ENCODE results near the gene CD300H. TPM values are rescaled to one million over a fixed set of nuclear protein-coding genes. Genes with fewer than 3 reads are reported as not detected.

The CD300H gene
- total RNA-seq, 1 donor from 2014 or later = not detected

DNA sequence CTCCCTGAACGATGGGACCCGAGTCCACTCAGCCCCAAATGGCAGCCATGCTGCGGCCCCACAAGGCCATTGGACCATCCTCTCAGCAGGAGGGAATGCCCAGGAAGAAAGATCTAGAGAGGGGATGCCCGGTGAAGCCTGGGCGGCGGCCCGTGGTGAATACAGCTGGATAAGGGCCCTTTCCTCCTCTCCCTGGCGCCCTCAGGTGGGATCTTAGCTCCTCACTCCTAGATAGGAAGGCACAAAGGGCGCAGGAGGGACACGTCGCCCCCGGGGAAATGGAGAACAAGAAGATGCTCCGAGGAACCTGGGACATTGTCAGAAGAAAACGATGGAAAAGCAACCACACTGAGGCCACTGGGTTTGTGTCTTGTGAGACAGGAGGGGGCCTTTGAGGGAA lies 23.9 kb downstream of the CD300H start:
- Mint-ChIP-seq H3K27ac (no peak overlapping the region), H3K4me1 (peaks cover 11% of the 10 kb centered on the region), H3K4me3 (no peak overlapping the region), H3K9me3 (no peaks in the 10 kb centered on the region), H3K27me3 (ENCODE audit: insufficient read depth, low read depth) (peaks cover 8% of the 10 kb centered on the region), H3K36me3 (no peaks in the 10 kb centered on the region)
- no peaks in the 10 kb centered on the region for H4K20me1 ChIP-seq (ENCODE audit: low read depth)
- no peaks in the 10 kb centered on the region for H3K4me1 ChIP-seq
- H2AFZ ChIP-seq (replicated peaks) = no peak overlapping the region
- no peak overlapping the region for H3K27ac ChIP-seq
- TF ChIP-seq EZH2phosphoT487 (IDR thresholded peaks at IDR 0.05) (no peak), EZH2 (IDR thresholded peaks at IDR 0.05) (no peak)
- TF ChIP-seq, protein P1, sequence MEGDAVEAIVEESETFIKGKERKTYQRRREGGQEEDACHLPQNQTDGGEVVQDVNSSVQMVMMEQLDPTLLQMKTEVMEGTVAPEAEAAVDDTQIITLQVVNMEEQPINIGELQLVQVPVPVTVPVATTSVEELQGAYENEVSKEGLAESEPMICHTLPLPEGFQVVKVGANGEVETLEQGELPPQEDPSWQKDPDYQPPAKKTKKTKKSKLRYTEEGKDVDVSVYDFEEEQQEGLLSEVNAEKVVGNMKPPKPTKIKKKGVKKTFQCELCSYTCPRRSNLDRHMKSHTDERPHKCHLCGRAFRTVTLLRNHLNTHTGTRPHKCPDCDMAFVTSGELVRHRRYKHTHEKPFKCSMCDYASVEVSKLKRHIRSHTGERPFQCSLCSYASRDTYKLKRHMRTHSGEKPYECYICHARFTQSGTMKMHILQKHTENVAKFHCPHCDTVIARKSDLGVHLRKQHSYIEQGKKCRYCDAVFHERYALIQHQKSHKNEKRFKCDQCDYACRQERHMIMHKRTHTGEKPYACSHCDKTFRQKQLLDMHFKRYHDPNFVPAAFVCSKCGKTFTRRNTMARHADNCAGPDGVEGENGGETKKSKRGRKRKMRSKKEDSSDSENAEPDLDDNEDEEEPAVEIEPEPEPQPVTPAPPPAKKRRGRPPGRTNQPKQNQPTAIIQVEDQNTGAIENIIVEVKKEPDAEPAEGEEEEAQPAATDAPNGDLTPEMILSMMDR (IDR thresholded peaks at IDR 0.05) = no peak
- no peak overlapping the region for H3K4me2 ChIP-seq
- H3K9me3 ChIP-seq (ENCODE audit: low read depth) = no peaks in the 10 kb centered on the region
- H3F3A ChIP-seq (ENCODE audit: low read depth) = no peaks in the 10 kb centered on the region
- H3K4me3 ChIP-seq = no peak overlapping the region
- peaks cover 2% of the 10 kb centered on the region for H3K27me3 ChIP-seq
- H3K79me2 ChIP-seq (ENCODE audit: low read depth) = no peaks in the 10 kb centered on the region
- DNase-seq (ENCODE audit: low spot score) = no peak
- H3K36me3 ChIP-seq = no peaks in the 10 kb centered on the region
- H3K9ac ChIP-seq = no peak overlapping the region

DNA sequence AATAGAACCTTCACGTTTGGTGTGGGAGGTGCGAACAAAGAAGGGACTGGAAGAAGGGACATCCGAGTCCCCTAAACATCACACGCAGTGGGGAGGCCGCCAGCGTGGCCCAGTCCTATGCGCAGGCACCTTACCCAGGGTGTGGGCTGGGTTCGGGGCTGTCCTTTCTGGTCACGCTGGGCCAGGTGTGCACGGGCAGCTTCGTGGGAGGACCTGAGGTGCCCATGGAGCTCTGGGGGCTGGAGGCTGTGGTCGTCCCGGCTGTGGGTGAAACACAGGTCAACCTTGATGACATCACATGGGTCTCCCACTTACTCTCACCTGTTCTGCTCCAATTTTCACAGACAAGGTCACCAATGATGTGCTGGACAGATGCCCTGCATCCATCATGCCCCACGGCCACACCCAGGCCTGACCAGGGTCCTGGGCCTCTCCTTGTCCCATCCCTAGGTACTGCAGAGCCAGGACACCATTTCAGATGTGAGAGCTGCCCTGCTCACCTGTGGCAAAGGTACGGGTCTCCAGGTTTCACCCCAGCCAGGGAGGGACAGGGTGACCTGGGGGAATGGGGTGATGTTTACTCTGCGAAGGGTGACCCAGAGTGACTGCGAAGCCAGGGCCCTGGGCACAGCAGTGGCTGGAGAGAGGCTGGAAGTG lies 24.5 kb downstream of the CD300H start:
- H2AFZ ChIP-seq (replicated peaks) = no peak overlapping the region
- DNase-seq (ENCODE audit: low spot score) = no peak
- TF ChIP-seq, protein P1 (IDR thresholded peaks at IDR 0.05) = no peak
- TF ChIP-seq EZH2phosphoT487 (IDR thresholded peaks at IDR 0.05) (no peak), EZH2 (IDR thresholded peaks at IDR 0.05) (no peak)
- H3K4me3 ChIP-seq = no peak overlapping the region
- no peaks in the 10 kb centered on the region for H3K36me3 ChIP-seq
- no peaks in the 10 kb centered on the region for H3K36me3 Mint-ChIP-seq
- H3K9me3 Mint-ChIP-seq = no peaks in the 10 kb centered on the region
- H3K27me3 Mint-ChIP-seq (ENCODE audit: insufficient read depth, low read depth) = peaks cover 6% of the 10 kb centered on the region
- no peaks in the 10 kb centered on the region for H4K20me1 ChIP-seq (ENCODE audit: low read depth)
- H3K4me1 Mint-ChIP-seq = peaks cover 11% of the 10 kb centered on the region
- no peaks in the 10 kb centered on the region for H3K9me3 ChIP-seq (ENCODE audit: low read depth)
- H3K79me2 ChIP-seq (ENCODE audit: low read depth) = no peaks in the 10 kb centered on the region
- H3K27ac Mint-ChIP-seq = no peak overlapping the region
- H3K4me1 ChIP-seq = no peaks in the 10 kb centered on the region
- H3F3A ChIP-seq (ENCODE audit: low read depth) = no peaks in the 10 kb centered on the region
- no peak overlapping the region for H3K9ac ChIP-seq
- H3K4me2 ChIP-seq = no peak overlapping the region
- no peak overlapping the region for H3K27ac ChIP-seq
- peaks cover 8% of the 10 kb centered on the region for H3K27me3 ChIP-seq
- no peak overlapping the region for H3K4me3 Mint-ChIP-seq

DNA sequence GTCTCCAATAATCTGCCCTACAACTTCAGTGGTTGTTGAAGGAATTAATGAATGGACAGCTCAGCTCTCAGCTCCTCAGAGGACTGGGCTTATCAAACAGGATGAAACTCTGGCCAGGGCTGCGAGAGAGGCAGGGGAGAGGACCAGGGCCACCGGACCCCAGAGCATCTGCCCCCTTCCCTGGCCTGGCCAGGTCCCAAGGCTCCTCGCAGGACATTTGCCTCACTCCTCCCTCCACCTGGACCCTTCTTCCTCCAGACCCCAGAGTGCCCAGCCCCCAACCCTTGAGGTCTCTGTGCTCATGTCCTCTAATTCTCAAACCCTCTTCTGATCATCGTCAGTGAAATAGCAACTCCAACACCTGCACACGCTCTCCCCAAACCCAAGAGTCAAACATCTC lies 25.1 kb downstream of the CD300H start:
- peaks cover 11% of the 10 kb centered on the region for H3K4me1 Mint-ChIP-seq
- Histone ChIP-seq H2AFZ (replicated peaks) (no peak overlapping the region), H3K4me1 (no peaks in the 10 kb centered on the region), H4K20me1 (ENCODE audit: low read depth) (no peaks in the 10 kb centered on the region), H3K9ac (no peak overlapping the region), H3F3A (ENCODE audit: low read depth) (no peaks in the 10 kb centered on the region), H3K79me2 (ENCODE audit: low read depth) (no peaks in the 10 kb centered on the region), H3K27ac (no peak overlapping the region), H3K9me3 (ENCODE audit: low read depth) (no peaks in the 10 kb centered on the region), H3K36me3 (no peaks in the 10 kb centered on the region), H3K4me2 (no peak overlapping the region), H3K27me3 (peaks cover 13% of the 10 kb centered on the region), H3K4me3 (no peak overlapping the region)
- H3K4me3 Mint-ChIP-seq = no peak overlapping the region
- no peak overlapping the region for H3K27ac Mint-ChIP-seq
- H3K36me3 Mint-ChIP-seq = no peaks in the 10 kb centered on the region
- DNase-seq (ENCODE audit: low spot score) = no peak
- H3K27me3 Mint-ChIP-seq (ENCODE audit: insufficient read depth, low read depth) = peaks cover 6% of the 10 kb centered on the region
- no peaks in the 10 kb centered on the region for H3K9me3 Mint-ChIP-seq
- TF ChIP-seq EZH2phosphoT487 (IDR thresholded peaks at IDR 0.05) (no peak), EZH2 (IDR thresholded peaks at IDR 0.05) (no peak)
- TF ChIP-seq, protein P1 (IDR thresholded peaks at IDR 0.05) = no peak

All from neural progenitor cell (in vitro differentiated cells).